Neural cell (in vitro differentiated cells): ENCODE measurements around the gene CD2. TPM values are rescaled to one million over a fixed set of nuclear protein-coding genes. Genes with fewer than 3 reads are reported as not detected.

Experiments used
- H2AFZ ChIP-seq: fragments of 200-600, 300-800 bp; sonication (generic), shearing (Covaris generic); 2 replicates; pipeline ENCODE4 v1.6.0; 2014; ENCODE audit warnings: low read depth, mild to moderate bottlenecking, antibody characterized with exemption, low read length, moderate library complexity
- H3F3A ChIP-seq: fragments of 200-600 bp; shearing (Covaris generic); 2 replicates; pipeline ENCODE4 v1.6.1; 2016; ENCODE audit warnings: mild to moderate bottlenecking, moderate library complexity, mixed read lengths, antibody characterized with exemption, low read length; ENCODE audit not compliant: insufficient read depth, poor library complexity, severe bottlenecking
- H3K27ac ChIP-seq: fragments of 200-600, 300-800 bp; sonication (generic), shearing (Covaris generic); 2 replicates; pipeline ENCODE4 v1.5.1; 2014; ENCODE audit warnings: mild to moderate bottlenecking, low read length, moderate library complexity
- H3K27me3 ChIP-seq: fragments of 300-800, 200-600 bp; sonication (generic), shearing (Covaris generic); 2 replicates; pipeline ENCODE4 v1.6.0; 2014; ENCODE audit warnings: mild to moderate bottlenecking, low read depth, low read length, moderate library complexity; ENCODE audit not compliant: insufficient read depth
- H3K36me3 ChIP-seq: fragments of 300-800, 200-600 bp; sonication (generic), shearing (Covaris generic); 2 replicates; pipeline ENCODE4 v1.5.1; 2014; ENCODE audit warnings: mild to moderate bottlenecking, antibody characterized with exemption, low read length, moderate library complexity; ENCODE audit not compliant: insufficient read depth
- H3K4me2 ChIP-seq: fragments of 300-800, 200-600 bp; sonication (generic), shearing (Covaris generic); 2 replicates; pipeline ENCODE4 v1.6.0; 2014; ENCODE audit warnings: mild to moderate bottlenecking, low read length
- H3K4me3 ChIP-seq: fragments of 300-800, 200-600 bp; sonication (generic), shearing (Covaris generic); 2 replicates; pipeline ENCODE4 v1.5.1; 2014; ENCODE audit warnings: mild to moderate bottlenecking, low read length, moderate library complexity
- H3K79me2 ChIP-seq: fragments of 200-600 bp; shearing (Covaris generic); replicated peaks from 2 replicates; pipeline ENCODE4 v1.6.0; 2014; ENCODE audit warnings: mild to moderate bottlenecking, low read length, moderate library complexity; ENCODE audit not compliant: insufficient read depth
- H3K9ac ChIP-seq: fragments of 300-800, 200-600 bp; sonication (generic), shearing (Covaris generic); 2 replicates; pipeline ENCODE4 v1.6.1; 2016; ENCODE audit warnings: mild to moderate bottlenecking, low read length, mixed read lengths
- H3K9me2 ChIP-seq: fragments of 200-600 bp; shearing (Covaris generic); 2 replicates; pipeline ENCODE4 v1.6.1; 2016; ENCODE audit warnings: mild to moderate bottlenecking, low read length, mixed read lengths; ENCODE audit not compliant: insufficient read depth
- H3K9me3 ChIP-seq: fragments of 200-600, 300-800 bp; sonication (generic), shearing (Covaris generic); 2 replicates; pipeline ENCODE4 v1.6.1; 2016; ENCODE audit warnings: mild to moderate bottlenecking, mixed run types, low read length, moderate library complexity, mixed read lengths
- H4K20me1 ChIP-seq: fragments of 200-600 bp; shearing (Covaris generic); 2 replicates; pipeline ENCODE4 v1.6.1; 2016; ENCODE audit warnings: mild to moderate bottlenecking, mixed run types; ENCODE audit not compliant: insufficient read depth
- CTCF ChIP-seq: fragments of 450-650 bp; IDR thresholded peaks from 2 replicates; pipeline ENCODE4 v1.5.1; 2014; ENCODE audit warnings: antibody characterized with exemption, mild to moderate bottlenecking, moderate library complexity; ENCODE audit not compliant: poor library complexity, severe bottlenecking
- EP300 ChIP-seq: fragments of 450-650 bp; conservative IDR thresholded peaks from 2 replicates; pipeline ENCODE4 v1.6.1; 2014; ENCODE audit warnings: antibody characterized with exemption, mild to moderate bottlenecking, moderate library complexity; ENCODE audit not compliant: poor library complexity, severe bottlenecking
- EZH2 ChIP-seq: fragments of 200-600, 300-800 bp; shearing (Covaris generic), sonication (generic); IDR thresholded peaks from 2 replicates; pipeline ENCODE4 v1.6.1; 2014; ENCODE audit warnings: antibody characterized with exemption, low read length, borderline replicate concordance, mild to moderate bottlenecking; ENCODE audit not compliant: insufficient read depth, poor library complexity, severe bottlenecking
- MXI1 ChIP-seq: fragments of 450-650 bp; conservative IDR thresholded peaks from 2 replicates; pipeline ENCODE4 v1.6.1; 2014; ENCODE audit warnings: antibody characterized with exemption, mild to moderate bottlenecking; ENCODE audit not compliant: poor library complexity, severe bottlenecking
- POLR2AphosphoS5 ChIP-seq: IDR thresholded peaks from 2 replicates; pipeline ENCODE4 v1.6.1; 2012
- RAD21 ChIP-seq: fragments of 450-650 bp; conservative IDR thresholded peaks from 2 replicates; pipeline ENCODE4 v1.6.1; 2014; ENCODE audit warnings: antibody characterized with exemption, mild to moderate bottlenecking, moderate library complexity
- REST ChIP-seq: IDR thresholded peaks from 2 replicates; pipeline ENCODE4 v1.6.1; 2012; ENCODE audit warnings: borderline replicate concordance
- SMC3 ChIP-seq: fragments of 450-650 bp; conservative IDR thresholded peaks from 2 replicates; pipeline ENCODE4 v1.6.1; 2014; ENCODE audit warnings: antibody characterized with exemption, mild to moderate bottlenecking, moderate library complexity; ENCODE audit not compliant: poor library complexity
- TAF1 ChIP-seq: IDR thresholded peaks from 2 replicates; pipeline ENCODE4 v1.6.1; 2012; ENCODE audit warnings: low read depth
- polyA plus RNA-seq: library from polyadenylated mRNA; depleted of rRNA; stranded (reverse); fragments of >200 nt; gene quantifications from 2 replicates; pipeline ENCODE4 v1.2.3, GENCODE V29; 2014

The CD2 gene
- polyA plus RNA-seq, 1 donor from 2014 or later = not detected

GRCh38 chr1:116768416-116769103 lies 14.3 kb downstream of the CD2 start:
- Histone ChIP-seq H3K27ac (no peak overlapping the region), H3F3A (no peaks in the 10 kb centered on the region), H3K9me3 (no peaks in the 10 kb centered on the region), H3K9ac (no peak overlapping the region), H3K4me2 (no peak overlapping the region), H3K36me3 (no peaks in the 10 kb centered on the region), H3K9me2 (no peaks in the 10 kb centered on the region), H4K20me1 (no peaks in the 10 kb centered on the region), H2AFZ (no peak overlapping the region), H3K27me3 (no peaks in the 10 kb centered on the region), H3K4me3 (no peak overlapping the region), H3K79me2 (no peaks in the 10 kb centered on the region)
- TF ChIP-seq RAD21 (no peak), TAF1 (no peak), EP300 (no peak), POLR2AphosphoS5 (no peak), CTCF (no peak), REST (no peak), SMC3 (no peak), EZH2 (no peak), MXI1 (no peak)

GRCh38 chr1:116769104-116769452 lies 14.8 kb downstream of the CD2 start:
- TF ChIP-seq TAF1 = no peak
- H3K9ac ChIP-seq = no peak overlapping the region
- H3K27ac ChIP-seq = no peak overlapping the region
- no peaks in the 10 kb centered on the region for H3K27me3 ChIP-seq
- H3K36me3 ChIP-seq = no peaks in the 10 kb centered on the region
- H3K79me2 ChIP-seq = no peaks in the 10 kb centered on the region
- no peak overlapping the region for H3K4me2 ChIP-seq
- no peak overlapping the region for H3K4me3 ChIP-seq
- no peaks in the 10 kb centered on the region for H3K9me2 ChIP-seq
- H3K9me3 ChIP-seq = no peaks in the 10 kb centered on the region
- no peak overlapping the region for H2AFZ ChIP-seq
- no peaks in the 10 kb centered on the region for H4K20me1 ChIP-seq
- no peaks in the 10 kb centered on the region for H3F3A ChIP-seq

GRCh38 chr1:116769561-116769977 lies 15.3 kb downstream of the CD2 start:
- H2AFZ ChIP-seq = no peak overlapping the region
- no peak overlapping the region for H3K27ac ChIP-seq
- no peak overlapping the region for H3K4me3 ChIP-seq
- H4K20me1 ChIP-seq = no peaks in the 10 kb centered on the region
- H3K27me3 ChIP-seq = no peaks in the 10 kb centered on the region
- no peaks in the 10 kb centered on the region for H3K36me3 ChIP-seq
- no peak for TF ChIP-seq RAD21
- no peak for TF ChIP-seq EP300
- H3F3A ChIP-seq = no peaks in the 10 kb centered on the region
- H3K9me3 ChIP-seq = no peaks in the 10 kb centered on the region
- no peaks in the 10 kb centered on the region for H3K79me2 ChIP-seq
- no peaks in the 10 kb centered on the region for H3K9me2 ChIP-seq
- H3K9ac ChIP-seq = no peak overlapping the region
- H3K4me2 ChIP-seq = no peak overlapping the region
